Heart left ventricle (tissue), 16 donors: ENCODE results near the gene CTNNA3. TPM values are rescaled to one million over a fixed set of nuclear protein-coding genes. Genes with fewer than 3 reads are reported as not detected.

Experiments
- ATAC-seq, 4 donors: fragments of 200-7000 bp; cut with Tn5 transposase; one replicate each; pipeline ENCODE4 v1.9.1; 2020 to 2022; ENCODE audit warnings: moderate library complexity in 4 of 4, mild to moderate bottlenecking in 3 of 4, moderate number of reproducible peaks in 1 of 4
- DNase-seq, 5 donors: peaks; one replicate each; pipeline ENCODE4 v3.0.0-alpha.2; 2020
- H3K27ac ChIP-seq, 12 donors: fragments of 200-600 bp; sonication (generic) in 4 of 12; one replicate each; pipeline versions ENCODE4 v1.5.0 to v1.8.0; 2016 to 2022; ENCODE audit warnings: mild to moderate bottlenecking in 2 of 12
- H3K27me3 ChIP-seq, 9 donors: fragments of 200-600 bp; sonication (generic) in 2 of 9; one replicate each; pipeline versions ENCODE4 v1.5.1 to v1.8.0; 2016 to 2022; ENCODE audit warnings: mild to moderate bottlenecking in 3 of 9
- H3K36me3 ChIP-seq, 9 donors: fragments of 200-600 bp; sonication (generic) in 2 of 9; one replicate each; pipeline versions ENCODE4 v1.5.0 to v1.8.0; 2018 to 2022; ENCODE audit warnings: mild to moderate bottlenecking in 2 of 9
- H3K4me1 ChIP-seq, 12 donors: fragments of 200-600 bp; sonication (generic) in 4 of 12; one replicate each; pipeline versions ENCODE4 v1.5.0 to v1.8.0; 2016 to 2022; ENCODE audit warnings: mild to moderate bottlenecking in 3 of 12
- H3K4me3 ChIP-seq, 12 donors: fragments of 200-600 bp; sonication (generic) in 4 of 12; one replicate each; pipeline versions ENCODE4 v1.5.0 to v1.8.0; 2017 to 2022; ENCODE audit warnings: mild to moderate bottlenecking in 9 of 12, moderate library complexity in 4 of 12
- H3K9me3 ChIP-seq, 12 donors: fragments of 200-600 bp; sonication (generic) in 4 of 12; one replicate each; pipeline versions ENCODE4 v1.5.0 to v1.8.0; 2016 to 2022; ENCODE audit warnings: mild to moderate bottlenecking in 1 of 12
- CTCF ChIP-seq, 12 donors: fragments of 200-600 bp; sonication (generic) in 4 of 12; IDR thresholded peaks; one replicate each; pipeline versions ENCODE4 v1.5.0 to v1.8.0; 2018 to 2022; ENCODE audit warnings: antibody characterized with exemption in 12 of 12, mild to moderate bottlenecking in 5 of 12
- POLR2A ChIP-seq, 2 donors: fragments of 450-650 bp; IDR thresholded peaks; one replicate each; pipeline ENCODE4 v1.6.1; 2017; ENCODE audit warnings: antibody characterized with exemption in 2 of 2, mild to moderate bottlenecking in 2 of 2, moderate library complexity in 2 of 2
- WGBS, 4 donors: extraction: QIAGEN DNeasy Blood & Tissue Kit in 2 of 4; methylation state at CpG; one replicate each; pipeline versions ENCODE4 v1.1.5 to v1.1.7; 2013 to 2018; 5-methylcytosine and 5-hydroxymethylcytosine counted together
- intact Hi-C, 10 donors: fragments of 100-400 bp; cut with DNase I; formaldehyde crosslinking; loops; one replicate each; pipeline versions ENCODE4 v1.11.1 to v1.14.2; 2022
- polyA plus RNA-seq, 2 donors: library from polyadenylated mRNA; stranded (reverse); fragments of 200-250 nt; gene quantifications; one replicate each; pipeline ENCODE4 v1.2.3, GENCODE V29; 2013
- total RNA-seq, 9 donors: library from RNA; depleted of rRNA in 2 of 9; stranded (reverse); fragments of >200 nt in 2 of 9; fragmentation: NEBNext Ultra II Directional in 3 of 9; extraction: Animal tissue kit (Norgen Biotek cat#: 25700) in 3 of 9; gene quantifications; one replicate each; pipeline versions ENCODE4 v1.1.0 to v1.2.4, GENCODE V29; 2016 to 2023
- donor health status: ischemic (EF 13 %, LVEDD 7.1; RV severe dilation, severe dysfunction).
- donor health status: healthy with polysubstance abuse.
- donor health status: DM: no; HTN: yes; CAD: no.
- donor health status: DM: no; HTN: no; CAD: no.
- donor health status: ischemic (EF 25% LVEDD 6.9; RV normal size, moderate dysfunction).
- donor health status: ischemic (EF 25% LVEDD 5.7; RV mildly dilated, moderate dysfunction).
- donor health status: healthy.
- donor health status: DM: yes; HTN: yes; CAD: no.
- donor health status: ischemic (EF 35%, LVEDD 5.7; RV mildly dilated, moderate dysfunction).
- donor health status: nonischemic (EF 11% LVEDD 7.7; RV severe dilation, severe dysfunction).
- donor health status: DM: yes; HTN: yes; CAD: no.
- donor health status: PGD.
- donor health status: ischemic (EF 29% LVEDD 5.4; RV normal size, mild dysfunction).
- donor health status: nonischemic (EF 23%, LVEDD 6.1; RV moderate dilation, normal function).

CTNNA3 gene
- total and polyA plus RNA-seq, 11 donors, result 4.8 to 200 (median 99.0) TPM

- ATAC-seq (no peak), DNase-seq (no peak)
- H3K36me3 ChIP-seq, result no peaks in the 10 kb centered on the region
- H3K27me3 ChIP-seq, result no peaks in the 10 kb centered on the region
- no peak for TF ChIP-seq CTCF (IDR thresholded peaks at IDR 0.05)
- TF ChIP-seq POLR2A (IDR thresholded peaks at IDR 0.05), result no peak
- no peak overlapping the region for H3K27ac ChIP-seq
- no peaks in the 10 kb centered on the region for H3K9me3 ChIP-seq
- intact Hi-C loops, result no loop called here
- no peak overlapping the region for H3K4me3 ChIP-seq
- WGBS, 4 donors, result 78 to 95% (median 91%) methylated on average over 2 of the region's 2 CpGs
- H3K4me1 ChIP-seq, result no peaks in the 10 kb centered on the region
Observed at GRCh38 chr10:67296926-67297325, 399.1 kb downstream of the CTNNA3 start.

- no peak for ATAC-seq
- H3K27me3 ChIP-seq, result no peaks in the 10 kb centered on the region
Observed at GRCh38 chr10:67288688-67289410, 407.1 kb downstream of the CTNNA3 start.

GRCh38 chr10:67284589-67284988 lies 411.4 kb downstream of the CTNNA3 start:
- WGBS, 4 donors, result 48 to 70% (median 54%) methylated on average over 1 of the region's 1 CpG
- intact Hi-C loops, result no loop called here
- TF ChIP-seq CTCF (IDR thresholded peaks at IDR 0.05), result no peak
- no peak for TF ChIP-seq POLR2A (IDR thresholded peaks at IDR 0.05)
- Histone ChIP-seq H3K27ac (no peak overlapping the region), H3K4me1 (peaks cover 0 to 6% (median 0%) of the 10 kb centered on the region in 12 donors), H3K9me3 (no peaks in the 10 kb centered on the region), H3K4me3 (no peak overlapping the region), H3K36me3 (no peaks in the 10 kb centered on the region), H3K27me3 (no peaks in the 10 kb centered on the region)
- DNase-seq, result no peak
- ATAC-seq, result no peak

More at GRCh38 chr10:67288688-67289410, 407.1 kb downstream of the CTNNA3 start:
- H3K9me3 ChIP-seq, result no peaks in the 10 kb centered on the region
- H3K27ac ChIP-seq, result no peak overlapping the region
- no peak for DNase-seq
- peaks cover 0 to 5% (median 0%) of the 10 kb centered on the region in 12 donors for H3K4me1 ChIP-seq
- no peaks in the 10 kb centered on the region for H3K36me3 ChIP-seq
- 88 to 93% (median 90%) methylated on average over 3 of the region's 3 CpGs for WGBS, 4 donors
- TF ChIP-seq POLR2A (IDR thresholded peaks at IDR 0.05) (no peak), CTCF (IDR thresholded peaks at IDR 0.05) (no peak)
- H3K4me3 ChIP-seq, result no peak overlapping the region
- intact Hi-C loops, result no loop called here

GRCh38 chr10:67282871-67283270 lies 413.1 kb downstream of the CTNNA3 start:
- TF ChIP-seq CTCF (IDR thresholded peaks at IDR 0.05), result no peak
- no peak for TF ChIP-seq POLR2A (IDR thresholded peaks at IDR 0.05)
- Histone ChIP-seq H3K4me1 (peaks cover 0 to 6% (median 0%) of the 10 kb centered on the region in 12 donors), H3K27ac (no peak overlapping the region), H3K36me3 (no peaks in the 10 kb centered on the region), H3K27me3 (no peaks in the 10 kb centered on the region), H3K4me3 (no peak overlapping the region), H3K9me3 (no peaks in the 10 kb centered on the region)
- ATAC-seq (no peak), DNase-seq (no peak)
- intact Hi-C loops, result no loop called here
